Activated T-cell treated with anti-CD3 and anti-CD28 coated beads, Interleukin-2, amount 50 U/mL, for 72 hours (primary cell): ENCODE data around the gene PPP2R1B. TPM values are rescaled to one million over a fixed set of nuclear protein-coding genes. Genes with fewer than 3 reads are reported as not detected.

Source experiments
- ATAC-seq, 2 donors: fragments of 150-1000 bp; cut with Tn5 transposase; replicated peaks in 1 of 2; 2 replicates each; pipeline ENCODE4 v1.10.0; 2021; ENCODE audit warnings: moderate library complexity in 2 of 2, mild to moderate bottlenecking in 1 of 2
- DNase-seq, 2 donors: peaks; one replicate each; pipeline ENCODE4 v3.0.0; 2021 to 2022; ENCODE audit warnings: mixed read lengths in 1 of 2
- H3K27ac Mint-ChIP-seq: one replicate; pipeline ENCODE4 v1.8.0; 2022; ENCODE audit warnings: mild to moderate bottlenecking, moderate library complexity, mixed read lengths
- H3K27me3 Mint-ChIP-seq: one replicate; pipeline ENCODE4 v1.8.0; 2022; ENCODE audit warnings: low read depth, mixed read lengths
- H3K36me3 Mint-ChIP-seq, 2 donors: one replicate each; pipeline ENCODE4 v1.8.0; 2022; ENCODE audit warnings: mixed read lengths in 2 of 2, mild to moderate bottlenecking in 1 of 2; ENCODE audit not compliant: insufficient read depth in 2 of 2
- H3K4me1 Mint-ChIP-seq: one replicate; pipeline ENCODE4 v1.8.0; 2022; ENCODE audit warnings: low read depth, mixed read lengths
- H3K4me3 Mint-ChIP-seq, 2 donors: one replicate each; pipeline ENCODE4 v1.8.0; 2022; ENCODE audit warnings: mild to moderate bottlenecking in 2 of 2, mixed read lengths in 2 of 2, moderate library complexity in 2 of 2
- H3K9me3 Mint-ChIP-seq, 2 donors: one replicate each; pipeline ENCODE4 v1.8.0; 2022; ENCODE audit warnings: mixed read lengths in 2 of 2
- total RNA-seq, 2 donors: library from RNA; stranded (reverse); gene quantifications; one replicate each; pipeline ENCODE4 v1.2.3, GENCODE V29; 2022

PPP2R1B gene
- 10 to 100 TPM; 29.6 to 34.7 TPM for total RNA-seq

- H3K9me3 Mint-ChIP-seq: no peaks in the 10 kb centered on the region
- H3K27ac Mint-ChIP-seq: peak within 1 kb of the TSS; percentile 98
- ATAC-seq (peak; percentile 95 to 98), DNase-seq (peak; percentile 78 to 80)
- peak within 1 kb of the TSS; percentile 95 to 99 for H3K4me3 Mint-ChIP-seq
- peaks cover 12 to 24% of the 10 kb centered on the region in 2 donors for H3K36me3 Mint-ChIP-seq
- H3K4me1 Mint-ChIP-seq: peaks cover 36% of the 10 kb centered on the region
- H3K27me3 Mint-ChIP-seq: no peaks in the 10 kb centered on the region
Measured at GRCh38 chr11:111765984-111766833, at the start of gene PPP2R1B. Gene PPP2R1B, minus strand, starts transcription at chr11:111766389. Its CDS starts 28 bp downstream, at chr11:111766361.

GRCh38 chr11:111815489-111815888 is 49.3 kb upstream of the PPP2R1B start:
- H3K27me3 Mint-ChIP-seq: no peaks in the 10 kb centered on the region
- H3K4me1 Mint-ChIP-seq: peaks cover 4% of the 10 kb centered on the region
- H3K27ac Mint-ChIP-seq: no peak overlapping the region
- H3K36me3 Mint-ChIP-seq: peaks cover 0 to 2% of the 10 kb centered on the region in 2 donors
- H3K9me3 Mint-ChIP-seq: no peaks in the 10 kb centered on the region
- no peak for ATAC-seq
- no peak for DNase-seq
- H3K4me3 Mint-ChIP-seq: no peak overlapping the region

- H3K4me3 Mint-ChIP-seq: no peak overlapping the region
- peaks cover 0 to 4% of the 10 kb centered on the region in 2 donors for H3K36me3 Mint-ChIP-seq
- no peaks in the 10 kb centered on the region for H3K9me3 Mint-ChIP-seq
- H3K27ac Mint-ChIP-seq: peak overlapping the region; percentile 22
- ATAC-seq: no peak
- DNase-seq: no peak
- peaks cover 4% of the 10 kb centered on the region for H3K4me1 Mint-ChIP-seq
- no peaks in the 10 kb centered on the region for H3K27me3 Mint-ChIP-seq
Measured at GRCh38 chr11:111814557-111815320, 48.5 kb upstream of the PPP2R1B start.

GRCh38 chr11:111814106-111814505 is 47.9 kb upstream of the PPP2R1B start:
- H3K4me3 Mint-ChIP-seq: no peak overlapping the region
- H3K9me3 Mint-ChIP-seq: no peaks in the 10 kb centered on the region
- no peak for ATAC-seq
- no peak overlapping the region for H3K27ac Mint-ChIP-seq
- peaks cover 0 to 4% of the 10 kb centered on the region in 2 donors for H3K36me3 Mint-ChIP-seq
- no peaks in the 10 kb centered on the region for H3K27me3 Mint-ChIP-seq
- H3K4me1 Mint-ChIP-seq: peaks cover 4% of the 10 kb centered on the region
- no peak for DNase-seq

GRCh38 chr11:111812211-111812610 is 46.0 kb upstream of the PPP2R1B start:
- no peaks in the 10 kb centered on the region for H3K9me3 Mint-ChIP-seq
- H3K27ac Mint-ChIP-seq: no peak overlapping the region
- H3K36me3 Mint-ChIP-seq: peaks cover 4 to 5% of the 10 kb centered on the region in 2 donors
- peaks cover 4% of the 10 kb centered on the region for H3K4me1 Mint-ChIP-seq
- DNase-seq: no peak
- no peak overlapping the region for H3K4me3 Mint-ChIP-seq
- H3K27me3 Mint-ChIP-seq: no peaks in the 10 kb centered on the region
- ATAC-seq: no peak

GRCh38 chr11:111811445-111811844 is 45.3 kb upstream of the PPP2R1B start:
- Mint-ChIP-seq H3K36me3 (peaks cover 4 to 9% of the 10 kb centered on the region in 2 donors), H3K27me3 (no peaks in the 10 kb centered on the region), H3K27ac (no peak overlapping the region), H3K4me3 (no peak overlapping the region), H3K4me1 (peaks cover 4% of the 10 kb centered on the region), H3K9me3 (no peaks in the 10 kb centered on the region)
- DNase-seq (no peak), ATAC-seq (no peak)

- ATAC-seq (no peak), DNase-seq (no peak)
- Mint-ChIP-seq H3K27me3 (no peaks in the 10 kb centered on the region), H3K4me3 (no peak overlapping the region), H3K27ac (peak overlapping the region; percentile 2), H3K36me3 (peaks cover 4 to 10% of the 10 kb centered on the region in 2 donors), H3K9me3 (no peaks in the 10 kb centered on the region), H3K4me1 (no peaks in the 10 kb centered on the region)
Measured at GRCh38 chr11:111808834-111809233, 42.6 kb upstream of the PPP2R1B start.

- Mint-ChIP-seq H3K27ac (no peak overlapping the region), H3K36me3 (peaks cover 4 to 13% of the 10 kb centered on the region in 2 donors), H3K4me3 (no peak overlapping the region)
Measured at GRCh38 chr11:111808063-111808588, 41.9 kb upstream of the PPP2R1B start.

GRCh38 chr11:111807076-111807475 is 40.9 kb upstream of the PPP2R1B start:
- H3K4me1 Mint-ChIP-seq: no peaks in the 10 kb centered on the region
- H3K9me3 Mint-ChIP-seq: no peaks in the 10 kb centered on the region
- no peak for ATAC-seq
- peaks cover 4 to 19% of the 10 kb centered on the region in 2 donors for H3K36me3 Mint-ChIP-seq
- no peak for DNase-seq
- no peaks in the 10 kb centered on the region for H3K27me3 Mint-ChIP-seq
- no peak overlapping the region for H3K27ac Mint-ChIP-seq
- H3K4me3 Mint-ChIP-seq: no peak overlapping the region

More at GRCh38 chr11:111808063-111808588, 41.9 kb upstream of the PPP2R1B start:
- no peak for DNase-seq
- ATAC-seq: no peak
- Mint-ChIP-seq H3K9me3 (no peaks in the 10 kb centered on the region), H3K4me1 (no peaks in the 10 kb centered on the region), H3K27me3 (no peaks in the 10 kb centered on the region)

- H3K27ac Mint-ChIP-seq: no peak overlapping the region
- peaks cover 0 to 1% of the 10 kb centered on the region in 2 donors for H3K9me3 Mint-ChIP-seq
- no peak for DNase-seq
- H3K27me3 Mint-ChIP-seq: no peaks in the 10 kb centered on the region
- no peak overlapping the region for H3K4me3 Mint-ChIP-seq
- peaks cover 13 to 27% of the 10 kb centered on the region in 2 donors for H3K36me3 Mint-ChIP-seq
- no peak for ATAC-seq
- no peaks in the 10 kb centered on the region for H3K4me1 Mint-ChIP-seq
Measured at GRCh38 chr11:111801135-111801534, 34.9 kb upstream of the PPP2R1B start.

- ATAC-seq (no peak), DNase-seq (no peak)
- H3K27me3 Mint-ChIP-seq: no peaks in the 10 kb centered on the region
- peaks cover 0 to 1% of the 10 kb centered on the region in 2 donors for H3K9me3 Mint-ChIP-seq
- H3K4me1 Mint-ChIP-seq: no peaks in the 10 kb centered on the region
- H3K27ac Mint-ChIP-seq: peak overlapping the region; percentile 29
- no peak overlapping the region for H3K4me3 Mint-ChIP-seq
- peaks cover 13 to 25% of the 10 kb centered on the region in 2 donors for H3K36me3 Mint-ChIP-seq
Measured at GRCh38 chr11:111798279-111798678, 32.1 kb upstream of the PPP2R1B start.

GRCh38 chr11:111797145-111797581 is 31.0 kb upstream of the PPP2R1B start:
- Mint-ChIP-seq H3K4me3 (no peak overlapping the region), H3K27ac (no peak overlapping the region), H3K36me3 (peaks cover 13 to 18% of the 10 kb centered on the region in 2 donors), H3K9me3 (peaks cover 0 to 1% of the 10 kb centered on the region in 2 donors), H3K4me1 (no peaks in the 10 kb centered on the region), H3K27me3 (no peaks in the 10 kb centered on the region)
- ATAC-seq: no peak
- DNase-seq: no peak

GRCh38 chr11:111796696-111797095 is 30.5 kb upstream of the PPP2R1B start:
- peaks cover 0 to 1% of the 10 kb centered on the region in 2 donors for H3K9me3 Mint-ChIP-seq
- ATAC-seq: no peak
- no peak overlapping the region for H3K27ac Mint-ChIP-seq
- H3K36me3 Mint-ChIP-seq: peaks cover 10 to 14% of the 10 kb centered on the region in 2 donors
- H3K4me1 Mint-ChIP-seq: no peaks in the 10 kb centered on the region
- DNase-seq: no peak
- no peaks in the 10 kb centered on the region for H3K27me3 Mint-ChIP-seq
- H3K4me3 Mint-ChIP-seq: no peak overlapping the region
